HepG2 (cell line): ENCODE data around the gene HPD. TPM values are rescaled to one million over a fixed set of nuclear protein-coding genes. Genes with fewer than 3 reads are reported as not detected.

Experiments
- ATAC-seq: fragments of 200-7000 bp; cut with Tn5 transposase; 3 replicates; pipeline ENCODE4 v1.9.1; 2020; ENCODE audit warnings: mild to moderate bottlenecking, moderate library complexity
- BruUV-seq: library from RNA; stranded (reverse); fragments of 400-500 nt; replicated peaks from 2 replicates; lab custom pipeline; 2021; lab: Mats Ljungman, UMichigan
- CTCF ChIA-PET: fragments of 300-600 bp; formaldehyde crosslinking; extraction: SDS; loops from one replicate; lab custom pipeline; 2021; ENCODE audit warnings: low total read pairs, inconsistent platforms, low intra/inter-chr PET ratio; lab: Yijun Ruan, JAX
- POLR2A ChIA-PET: fragments of 350-600 bp; sonication (Branson Sonifier 250); formaldehyde crosslinking; loops from one replicate; lab custom pipeline; 2020; ENCODE audit warnings: antibody characterized with exemption, inconsistent platforms; lab: Yijun Ruan, JAX
- DNase-seq: peaks from one replicate; pipeline ENCODE4 v3.0.0-alpha.2; 2015; ENCODE audit warnings: low spot score
- FAIRE-seq: peaks from 3 replicates; lab custom pipeline; 2011; peaks lifted over from hg19 to GRCh38; lab: Jason Lieb, UNC
- H2AFZ ChIP-seq: one replicate; pipeline ENCODE4 v1.6.1; 2011; ENCODE audit warnings: low read length, inconsistent platforms
- H3K27ac ChIP-seq: fragments of 300-600 bp; 3 replicates; pipeline ENCODE4 v1.8.0; 2011; ENCODE audit warnings: mixed run types, mild to moderate bottlenecking, mixed read lengths, low read length, inconsistent platforms; ENCODE audit not compliant: insufficient read depth; ENCODE audit errors: extremely low read length
- H3K27me3 ChIP-seq, 2 experiments: fragments of 200-600 bp in 1 of 2; 2 replicates in 1 of 2; 3 replicates in 1 of 2; pipeline versions ENCODE4 v1.6.0 to v1.8.0; 2011; ENCODE audit warnings: low read length in 2 of 2, mild to moderate bottlenecking in 2 of 2, moderate library complexity in 2 of 2, inconsistent platforms in 1 of 2; ENCODE audit not compliant: insufficient read depth in 2 of 2, control insufficient read depth in 1 of 2
- H3K36me3 ChIP-seq, 2 experiments: fragments of 200-600 bp in 1 of 2; replicated peaks in 1 of 2; 2 replicates in 1 of 2; 3 replicates in 1 of 2; pipeline versions ENCODE4 v1.5.1 to v1.8.0; 2011; ENCODE audit warnings: low read length in 2 of 2, inconsistent platforms in 1 of 2; ENCODE audit not compliant: insufficient read depth in 2 of 2, control insufficient read depth in 1 of 2
- H3K4me1 ChIP-seq: 2 replicates; pipeline ENCODE4 v1.5.1; 2012; ENCODE audit warnings: low read length, inconsistent platforms; ENCODE audit not compliant: insufficient read depth
- H3K4me2 ChIP-seq: 2 replicates; pipeline ENCODE4 v1.6.0; 2011; ENCODE audit warnings: low read depth, low read length, inconsistent platforms
- H3K4me3 ChIP-seq, 3 experiments: fragments of 200-600 bp in 1 of 3; sonication (generic), shearing (Covaris generic) in 1 of 3; replicated peaks in 1 of 3; 2 replicates each; pipeline ENCODE4 v1.5.1; 2011 to 2016; ENCODE audit warnings: low read length in 3 of 3, inconsistent platforms in 2 of 3, low read depth in 2 of 3, mild to moderate bottlenecking in 2 of 3, control low read depth in 1 of 3, mixed read lengths in 1 of 3; ENCODE audit not compliant: insufficient read depth in 1 of 3
- H3K79me2 ChIP-seq: one replicate; pipeline ENCODE4 v1.6.1; 2011; ENCODE audit warnings: low read length, inconsistent platforms; ENCODE audit not compliant: insufficient read depth
- H3K9ac ChIP-seq: 2 replicates; pipeline ENCODE4 v1.6.0; 2011; ENCODE audit warnings: mild to moderate bottlenecking, low read depth, low read length, inconsistent platforms; ENCODE audit not compliant: insufficient read depth
- H3K9me3 ChIP-seq: 2 replicates; pipeline ENCODE4 v1.5.1; 2012; ENCODE audit warnings: mild to moderate bottlenecking, low read length
- H4K20me1 ChIP-seq: 2 replicates; pipeline ENCODE4 v1.6.0; 2011; ENCODE audit warnings: inconsistent platforms, mild to moderate bottlenecking, low read length, moderate library complexity; ENCODE audit not compliant: insufficient read depth
- ATF3 ChIP-seq: sonication (generic); formaldehyde crosslinking; IDR thresholded peaks from 2 replicates; pipeline ENCODE4 v1.4.0; 2020; ENCODE audit warnings: missing genetic modification reagents
- ELF1 ChIP-seq: sonication (generic); formaldehyde crosslinking; IDR thresholded peaks from 2 replicates; pipeline ENCODE4 v1.4.0; 2020; ENCODE audit warnings: missing genetic modification reagents
- HOXA3 ChIP-seq: sonication (generic); formaldehyde crosslinking; IDR thresholded peaks from 2 replicates; pipeline ENCODE4 v1.5.0; 2020; ENCODE audit warnings: missing genetic modification reagents
- KDM3A ChIP-seq: IDR thresholded peaks from 2 replicates; pipeline ENCODE4 v1.6.1; 2018; ENCODE audit warnings: low read depth, missing compliant biosample characterization
- KLF9 ChIP-seq: IDR thresholded peaks from 2 replicates; pipeline ENCODE4 v1.6.1; 2016; ENCODE audit warnings: low read depth
- MAFF ChIP-seq: IDR thresholded peaks from 2 replicates; pipeline ENCODE4 v1.6.1; 2011; ENCODE audit warnings: low read depth, low read length, improper control_type of control experiment
- MAFK ChIP-seq, 2 experiments: IDR thresholded peaks in 1 of 2; conservative IDR thresholded peaks in 1 of 2; 2 replicates each; pipeline ENCODE4 v1.6.1; 2011; ENCODE audit warnings: improper control_type of control experiment in 2 of 2, low read length in 2 of 2
- MED13 ChIP-seq: sonication (generic); formaldehyde crosslinking; IDR thresholded peaks from 2 replicates; pipeline ENCODE4 v1.5.0; 2020; ENCODE audit warnings: missing genetic modification reagents
- RBFOX2 ChIP-seq: fragments of 200-400 bp; formaldehyde crosslinking; IDR thresholded peaks from 2 replicates; pipeline ENCODE4 v1.6.1; 2017; ENCODE audit warnings: low read depth, mild to moderate bottlenecking, low read length
- REL ChIP-seq: sonication (generic); formaldehyde crosslinking; conservative IDR thresholded peaks from 2 replicates; pipeline ENCODE4 v1.8.0; 2022; ENCODE audit warnings: mild to moderate bottlenecking, missing genetic modification reagents, moderate library complexity
- SP5 ChIP-seq: IDR thresholded peaks from 2 replicates; pipeline ENCODE4 v1.6.1; 2016; ENCODE audit warnings: low read depth, borderline replicate concordance
- TOE1 ChIP-seq: sonication (generic); formaldehyde crosslinking; IDR thresholded peaks from 2 replicates; pipeline ENCODE4 v1.4.0; 2020; ENCODE audit warnings: mild to moderate bottlenecking, missing genetic modification reagents
- ZKSCAN8 ChIP-seq: IDR thresholded peaks from 2 replicates; pipeline ENCODE4 v1.6.1; 2016; ENCODE audit warnings: borderline replicate concordance, missing genetic modification reagents, missing compliant biosample characterization
- ZNF263 ChIP-seq: sonication (generic); formaldehyde crosslinking; IDR thresholded peaks from 2 replicates; pipeline ENCODE4 v1.4.0; 2020; ENCODE audit warnings: missing genetic modification reagents
- ZNF609 ChIP-seq: sonication (generic); formaldehyde crosslinking; IDR thresholded peaks from 2 replicates; pipeline ENCODE4 v1.4.0; 2020; ENCODE audit warnings: mild to moderate bottlenecking, missing genetic modification reagents, borderline replicate concordance
- ZNF652 ChIP-seq: IDR thresholded peaks from 2 replicates; pipeline ENCODE4 v1.6.1; 2016; ENCODE audit warnings: low read depth, borderline replicate concordance
- ZNF740 ChIP-seq: sonication (generic); formaldehyde crosslinking; IDR thresholded peaks from 2 replicates; pipeline ENCODE4 v1.4.0; 2020; ENCODE audit warnings: missing genetic modification reagents
- ZNF749 ChIP-seq: sonication (generic); formaldehyde crosslinking; IDR thresholded peaks from 2 replicates; pipeline ENCODE4 v1.8.0; 2022; ENCODE audit warnings: mild to moderate bottlenecking, missing genetic modification reagents, moderate library complexity, borderline replicate concordance
- ZSCAN9 ChIP-seq: IDR thresholded peaks from 2 replicates; pipeline ENCODE4 v1.6.1; 2016; ENCODE audit warnings: borderline replicate concordance
- WGBS: methylation state at CpG from one replicate; pipeline ENCODE4 v1.1.6; 2017; ENCODE audit warnings: low lambda C conversion rate; 5-methylcytosine and 5-hydroxymethylcytosine counted together
- in situ Hi-C: cut with HindIII; loops from 2 replicates; pipeline ENCODE4 v1.10.0; 2017; ENCODE audit warnings: low pct_unique_long_range_greater_than_20kb; ENCODE audit not compliant: extremely low pct_ligation_motif_present
- intact Hi-C: fragments of 100-400 bp; cut with micrococcal nuclease; formaldehyde crosslinking; loops from one replicate; pipeline ENCODE4 v1.10.0; 2022; ENCODE audit not compliant: unreplicated experiment
- polyA plus RNA-seq, 8 experiments: library from polyadenylated mRNA; depleted of rRNA in 3 of 8; stranded (reverse) in 7 of 8; unstranded in 1 of 8; fragments of >200 nt; fragmentation: Illumina TruSeq in 4 of 8; extraction: Trizol in 4 of 8; gene quantifications; 2 replicates each; pipeline versions ENCODE4 v1.2.1 to v1.2.3, GENCODE V29; 2011 to 2016; ENCODE audit warnings: low read depth in 4 of 8, missing spikeins in 1 of 8, mixed read lengths in 1 of 8; ENCODE audit not compliant: insufficient read depth in 1 of 8
- total RNA-seq, 5 experiments: library from RNA; depleted of rRNA; stranded (reverse); fragments of >200 nt; fragmentation: Illumina TruSeq; extraction: Trizol; gene quantifications; 2 replicates each; pipeline ENCODE4 v1.2.3, GENCODE V29; 2016; ENCODE audit warnings: low read depth in 1 of 5

Gene HPD
- total and polyA plus RNA-seq, 2 of the 13 experiments (the other 11 are each of a cell fraction or from before 2014, with no cell fraction given) = 120 to 195 TPM

- BruUV-seq = no TSS peak
- WGBS = under 1% methylated on average over 24 of the region's 86 CpGs
- TF ChIP-seq KLF9 (CRISPR knock-in tag) (no peak), TOE1 (no peak), KDM3A (CRISPR knock-in tag) (no peak), ZSCAN9 (no peak), ZNF740 (peak; percentile 35; the same call in 1 of the 2 replicates), ZNF652 (CRISPR knock-in tag) (no peak), ZNF263 (CRISPR knock-in tag) (peak; percentile 97), ZNF749 (CRISPR knock-in tag) (no peak), ATF3 (CRISPR knock-in tag) (peak; percentile 20; the same call in 1 of the 2 replicates), RBFOX2 (peak; percentile 90), MAFK (conservative IDR thresholded peaks at IDR 0.05 in 1 of 2, IDR thresholded peaks at IDR 0.05 in 1 of 2; ENCODE audit: low read length in 2 of 2) (peak; percentile 21 to 22; a peak in 1 of 4 replicates), SP5 (CRISPR knock-in tag) (no peak), MED13 (CRISPR knock-in tag) (no peak), ZNF609 (CRISPR knock-in tag) (0 out of 2 replicates have a peak, but pooled peaks have one; percentile 2), HOXA3 (CRISPR knock-in tag) (peak; percentile 79), REL (CRISPR knock-in tag) (no peak), MAFF (peak; percentile 19; the same call in 1 of the 2 replicates), ZKSCAN8 (no peak), ELF1 (CRISPR knock-in tag) (no peak; the same call in 1 of the 2 replicates)
These were observed 57.7 kb downstream of the HPD start for GRCh38 chr12:121800694-121801594.

More at GRCh38 chr12:121800694-121801594, 57.7 kb downstream of the HPD start:
- intact Hi-C loops = no loop called here
- H3K9me3 ChIP-seq = no peaks in the 10 kb centered on the region
- H3K27ac ChIP-seq = peak overlapping the region; percentile 99
- H4K20me1 ChIP-seq = no peaks in the 10 kb centered on the region
- ChIA-PET CTCF (interaction anchor here (0.8 kb wide), 1 partner anchor 11 kb away, joined by 3 read pairs; no protein-coding TSS in a partner anchor), POLR2A (interaction anchor here (0.8 to 14.5 kb wide), 13 partner anchors 4 to 174 kb away, joined by 3 to 393 read pairs (median 4); partner anchors contain the start of genes HPD, PSMD9, RHOF and SETD1B)
- peaks cover 41% of the 10 kb centered on the region for H3K4me1 ChIP-seq
- no peak overlapping the region for H2AFZ ChIP-seq
- peaks cover 61% of the 10 kb centered on the region for H3K79me2 ChIP-seq
- ATAC-seq (no peak), FAIRE-seq (no peak), DNase-seq (no peak)
- peak overlapping the region; percentile 71 to 80 (median 79) for H3K4me3 ChIP-seq
- H3K27me3 ChIP-seq = no peaks in the 10 kb centered on the region; a peak in 1 of 5 replicates
- peak overlapping the region; percentile 96 for H3K4me2 ChIP-seq
- in situ Hi-C loops = no loop called here
- H3K9ac ChIP-seq = peak overlapping the region; percentile 98
- H3K36me3 ChIP-seq = no peaks in the 10 kb centered on the region
